ENCODE results near the gene UBQLN1. TPM values are rescaled to one million over a fixed set of nuclear protein-coding genes. Genes with fewer than 3 reads are reported as not detected.

UBQLN1 gene
- polyA plus RNA-seq, 1 donor from 2014 or later: 133 TPM

DNA sequence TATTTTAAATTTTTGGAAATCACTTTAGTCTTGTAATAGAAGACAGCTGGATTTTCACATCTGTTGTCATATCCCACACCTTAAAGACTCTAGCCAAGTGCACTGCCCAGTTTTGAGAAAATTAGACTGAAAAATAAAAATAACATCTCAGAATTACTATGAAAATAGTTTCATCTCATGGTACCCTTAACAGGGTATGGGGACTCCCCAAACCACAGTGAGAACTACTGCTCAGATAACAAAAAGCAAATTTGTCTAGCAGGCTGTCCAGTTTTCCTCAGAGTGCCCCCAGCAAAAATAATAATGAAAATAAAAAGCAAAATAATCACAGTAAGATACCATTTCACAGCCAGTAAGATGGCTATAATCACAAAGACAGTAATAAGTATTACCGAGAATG is 6.5 kb downstream of the UBQLN1 start:
- TF ChIP-seq MXI1 (conservative IDR thresholded peaks at IDR 0.05; ENCODE audit: poor library complexity, severe bottlenecking) (no peak), EZH2 (IDR thresholded peaks at IDR 0.05; ENCODE audit: borderline replicate concordance, insufficient read depth, low read length, poor library complexity, severe bottlenecking) (no peak), TAF1 (IDR thresholded peaks at IDR 0.05; ENCODE audit: low read depth) (no peak), EP300 (conservative IDR thresholded peaks at IDR 0.05; ENCODE audit: poor library complexity, severe bottlenecking) (no peak), RAD21 (conservative IDR thresholded peaks at IDR 0.05) (no peak), SMC3 (conservative IDR thresholded peaks at IDR 0.05; ENCODE audit: poor library complexity) (no peak), POLR2AphosphoS5 (IDR thresholded peaks at IDR 0.05) (no peak)
- TF ChIP-seq, protein P1, sequence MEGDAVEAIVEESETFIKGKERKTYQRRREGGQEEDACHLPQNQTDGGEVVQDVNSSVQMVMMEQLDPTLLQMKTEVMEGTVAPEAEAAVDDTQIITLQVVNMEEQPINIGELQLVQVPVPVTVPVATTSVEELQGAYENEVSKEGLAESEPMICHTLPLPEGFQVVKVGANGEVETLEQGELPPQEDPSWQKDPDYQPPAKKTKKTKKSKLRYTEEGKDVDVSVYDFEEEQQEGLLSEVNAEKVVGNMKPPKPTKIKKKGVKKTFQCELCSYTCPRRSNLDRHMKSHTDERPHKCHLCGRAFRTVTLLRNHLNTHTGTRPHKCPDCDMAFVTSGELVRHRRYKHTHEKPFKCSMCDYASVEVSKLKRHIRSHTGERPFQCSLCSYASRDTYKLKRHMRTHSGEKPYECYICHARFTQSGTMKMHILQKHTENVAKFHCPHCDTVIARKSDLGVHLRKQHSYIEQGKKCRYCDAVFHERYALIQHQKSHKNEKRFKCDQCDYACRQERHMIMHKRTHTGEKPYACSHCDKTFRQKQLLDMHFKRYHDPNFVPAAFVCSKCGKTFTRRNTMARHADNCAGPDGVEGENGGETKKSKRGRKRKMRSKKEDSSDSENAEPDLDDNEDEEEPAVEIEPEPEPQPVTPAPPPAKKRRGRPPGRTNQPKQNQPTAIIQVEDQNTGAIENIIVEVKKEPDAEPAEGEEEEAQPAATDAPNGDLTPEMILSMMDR (IDR thresholded peaks at IDR 0.05; ENCODE audit: poor library complexity, severe bottlenecking): no peak
- TF ChIP-seq, protein P2, sequence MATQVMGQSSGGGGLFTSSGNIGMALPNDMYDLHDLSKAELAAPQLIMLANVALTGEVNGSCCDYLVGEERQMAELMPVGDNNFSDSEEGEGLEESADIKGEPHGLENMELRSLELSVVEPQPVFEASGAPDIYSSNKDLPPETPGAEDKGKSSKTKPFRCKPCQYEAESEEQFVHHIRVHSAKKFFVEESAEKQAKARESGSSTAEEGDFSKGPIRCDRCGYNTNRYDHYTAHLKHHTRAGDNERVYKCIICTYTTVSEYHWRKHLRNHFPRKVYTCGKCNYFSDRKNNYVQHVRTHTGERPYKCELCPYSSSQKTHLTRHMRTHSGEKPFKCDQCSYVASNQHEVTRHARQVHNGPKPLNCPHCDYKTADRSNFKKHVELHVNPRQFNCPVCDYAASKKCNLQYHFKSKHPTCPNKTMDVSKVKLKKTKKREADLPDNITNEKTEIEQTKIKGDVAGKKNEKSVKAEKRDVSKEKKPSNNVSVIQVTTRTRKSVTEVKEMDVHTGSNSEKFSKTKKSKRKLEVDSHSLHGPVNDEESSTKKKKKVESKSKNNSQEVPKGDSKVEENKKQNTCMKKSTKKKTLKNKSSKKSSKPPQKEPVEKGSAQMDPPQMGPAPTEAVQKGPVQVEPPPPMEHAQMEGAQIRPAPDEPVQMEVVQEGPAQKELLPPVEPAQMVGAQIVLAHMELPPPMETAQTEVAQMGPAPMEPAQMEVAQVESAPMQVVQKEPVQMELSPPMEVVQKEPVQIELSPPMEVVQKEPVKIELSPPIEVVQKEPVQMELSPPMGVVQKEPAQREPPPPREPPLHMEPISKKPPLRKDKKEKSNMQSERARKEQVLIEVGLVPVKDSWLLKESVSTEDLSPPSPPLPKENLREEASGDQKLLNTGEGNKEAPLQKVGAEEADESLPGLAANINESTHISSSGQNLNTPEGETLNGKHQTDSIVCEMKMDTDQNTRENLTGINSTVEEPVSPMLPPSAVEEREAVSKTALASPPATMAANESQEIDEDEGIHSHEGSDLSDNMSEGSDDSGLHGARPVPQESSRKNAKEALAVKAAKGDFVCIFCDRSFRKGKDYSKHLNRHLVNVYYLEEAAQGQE (IDR thresholded peaks at IDR 0.05; ENCODE audit: borderline replicate concordance): no peak
- H3K9ac ChIP-seq (ENCODE audit: low read length): no peak overlapping the region
- H2AFZ ChIP-seq (ENCODE audit: low read depth, low read length): no peak overlapping the region
- no peak overlapping the region for H3K4me3 ChIP-seq (ENCODE audit: low read length)
- no peak overlapping the region for H3K4me2 ChIP-seq (ENCODE audit: low read length)
- H3K36me3 ChIP-seq (ENCODE audit: insufficient read depth, low read length): no peaks in the 10 kb centered on the region
- peaks cover 5% of the 10 kb centered on the region for H4K20me1 ChIP-seq (ENCODE audit: insufficient read depth)
- H3K27ac ChIP-seq (ENCODE audit: low read length): no peak overlapping the region
- no peaks in the 10 kb centered on the region for H3K27me3 ChIP-seq (ENCODE audit: insufficient read depth, low read depth, low read length)
- peaks cover 95% of the 10 kb centered on the region for H3K79me2 ChIP-seq (replicated peaks; ENCODE audit: insufficient read depth, low read length)
- no peaks in the 10 kb centered on the region for H3F3A ChIP-seq (ENCODE audit: insufficient read depth, low read length, poor library complexity, severe bottlenecking)
- H3K9me2 ChIP-seq (ENCODE audit: insufficient read depth, low read length): no peaks in the 10 kb centered on the region
- H3K9me3 ChIP-seq (ENCODE audit: low read length): no peaks in the 10 kb centered on the region

DNA sequence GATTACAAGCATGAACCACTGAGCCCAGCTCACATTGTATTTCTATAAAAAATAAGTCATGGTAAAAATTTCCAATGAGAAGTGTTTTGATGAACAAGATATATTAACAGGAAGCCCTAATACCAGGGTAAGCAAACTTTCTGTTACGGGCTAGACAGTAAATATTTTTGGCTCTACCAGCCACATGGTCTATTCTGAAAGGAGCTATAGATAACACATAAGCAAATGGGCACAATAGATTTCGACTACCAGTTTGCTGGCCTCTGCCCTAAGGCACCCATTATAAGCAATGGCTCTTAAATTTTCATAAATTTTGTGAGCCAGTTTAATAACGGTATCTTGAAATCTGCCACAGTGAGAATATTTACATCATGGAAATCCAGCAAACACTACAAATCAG is 8.1 kb downstream of the UBQLN1 start:
- Histone ChIP-seq H2AFZ (ENCODE audit: low read depth, low read length) (no peak overlapping the region), H3K4me2 (ENCODE audit: low read length) (no peak overlapping the region), H3F3A (ENCODE audit: insufficient read depth, low read length, poor library complexity, severe bottlenecking) (no peaks in the 10 kb centered on the region), H3K9ac (ENCODE audit: low read length) (no peak overlapping the region), H3K27ac (ENCODE audit: low read length) (no peak overlapping the region), H3K27me3 (ENCODE audit: insufficient read depth, low read depth, low read length) (no peaks in the 10 kb centered on the region), H3K9me2 (ENCODE audit: insufficient read depth, low read length) (no peaks in the 10 kb centered on the region), H3K36me3 (ENCODE audit: insufficient read depth, low read length) (no peaks in the 10 kb centered on the region), H3K79me2 (replicated peaks; ENCODE audit: insufficient read depth, low read length) (peaks cover 95% of the 10 kb centered on the region), H3K9me3 (ENCODE audit: low read length) (no peaks in the 10 kb centered on the region), H4K20me1 (ENCODE audit: insufficient read depth) (peaks cover 5% of the 10 kb centered on the region), H3K4me3 (ENCODE audit: low read length) (no peak overlapping the region)
- TF ChIP-seq EZH2 (IDR thresholded peaks at IDR 0.05; ENCODE audit: borderline replicate concordance, insufficient read depth, low read length, poor library complexity, severe bottlenecking) (no peak), RAD21 (conservative IDR thresholded peaks at IDR 0.05) (no peak), SMC3 (conservative IDR thresholded peaks at IDR 0.05; ENCODE audit: poor library complexity) (no peak), EP300 (conservative IDR thresholded peaks at IDR 0.05; ENCODE audit: poor library complexity, severe bottlenecking) (no peak), MXI1 (conservative IDR thresholded peaks at IDR 0.05; ENCODE audit: poor library complexity, severe bottlenecking) (no peak), TAF1 (IDR thresholded peaks at IDR 0.05; ENCODE audit: low read depth) (no peak), POLR2AphosphoS5 (IDR thresholded peaks at IDR 0.05) (no peak)
- TF ChIP-seq, protein P1 (IDR thresholded peaks at IDR 0.05; ENCODE audit: poor library complexity, severe bottlenecking): no peak
- TF ChIP-seq, protein P2 (IDR thresholded peaks at IDR 0.05; ENCODE audit: borderline replicate concordance): no peak
